ENCODE measurements around the gene PLCXD1.
"Not testable (repeated sequence)": the region's sequence is repeated elsewhere in the genome, so short reads cannot be mapped to it uniquely, and the experiment has no call there.

The PLCXD1 gene

GRCh38 chrX:349702-350101 is 68.5 kb downstream of the PLCXD1 start:
- no peak for DNase-seq (ENCODE audit: low read depth in 2 of 3, low spot score in 1 of 3)

- no peak for DNase-seq (ENCODE audit: low read depth in 2 of 3, low spot score in 1 of 3)
Observed at GRCh38 chrX:350148-350533, 69.0 kb downstream of the PLCXD1 start.

- DNase-seq (ENCODE audit: low read depth in 2 of 3, low spot score in 1 of 3): no peak
Observed at GRCh38 chrX:350534-351323, 69.5 kb downstream of the PLCXD1 start.

GRCh38 chrX:351324-351641 is 70.1 kb downstream of the PLCXD1 start:
- not testable (repeated sequence) for DNase-seq (ENCODE audit: low read depth in 2 of 3, low spot score in 1 of 3)

GRCh38 chrX:351736-352135 is 70.6 kb downstream of the PLCXD1 start:
- DNase-seq (ENCODE audit: low read depth in 2 of 3, low spot score in 1 of 3): no peak

- no peak for DNase-seq (ENCODE audit: low read depth in 2 of 3, low spot score in 1 of 3)
Observed at GRCh38 chrX:352181-352580, 71.0 kb downstream of the PLCXD1 start.

- DNase-seq (ENCODE audit: low read depth in 2 of 3, low spot score in 1 of 3): no peak
Observed at GRCh38 chrX:352582-353314, 71.6 kb downstream of the PLCXD1 start.
